HG03575 (cell line): ENCODE measurements around the gene FOXL1.

Experiments
- ATAC-seq: cut with Tn5 transposase; IDR thresholded peaks from one replicate; pipeline ENCODE4 v1.9.1; 2021; ENCODE audit not compliant: unreplicated experiment, insufficient number of reproducible peaks, low FRiP score; ENCODE audit errors: extremely low read depth

The FOXL1 gene

DNA sequence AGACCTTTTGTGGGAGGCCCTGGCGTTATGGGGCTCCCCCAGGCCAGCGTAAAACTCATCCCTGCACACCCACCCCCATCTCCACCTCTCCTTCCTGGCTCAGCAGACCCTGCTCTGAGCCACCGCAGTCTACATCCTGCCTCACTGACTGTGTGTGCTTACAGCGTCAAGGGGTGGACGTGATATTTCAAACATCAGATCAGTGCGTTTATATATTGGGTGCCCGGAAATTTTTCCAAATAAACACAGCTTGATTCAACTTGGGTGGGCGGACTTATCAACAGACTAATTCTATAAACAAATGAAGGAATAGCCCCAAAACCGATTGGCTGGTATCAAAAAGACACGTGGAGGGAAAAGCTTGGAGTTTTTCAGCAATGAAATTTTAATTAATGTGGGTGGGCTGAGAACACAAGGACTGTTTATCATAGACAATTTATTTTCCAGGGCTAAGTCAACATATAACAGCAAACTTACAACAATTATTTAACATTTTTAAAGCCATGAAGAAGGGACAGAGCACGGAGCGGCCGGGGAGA lies at the start of gene FOXL1:
TSS of gene FOXL1 (plus strand) at position 489 of the 539 bp plus-strand sequence. CDS start 175 bp downstream, outside the sequence.
- ATAC-seq, result no peak

DNA sequence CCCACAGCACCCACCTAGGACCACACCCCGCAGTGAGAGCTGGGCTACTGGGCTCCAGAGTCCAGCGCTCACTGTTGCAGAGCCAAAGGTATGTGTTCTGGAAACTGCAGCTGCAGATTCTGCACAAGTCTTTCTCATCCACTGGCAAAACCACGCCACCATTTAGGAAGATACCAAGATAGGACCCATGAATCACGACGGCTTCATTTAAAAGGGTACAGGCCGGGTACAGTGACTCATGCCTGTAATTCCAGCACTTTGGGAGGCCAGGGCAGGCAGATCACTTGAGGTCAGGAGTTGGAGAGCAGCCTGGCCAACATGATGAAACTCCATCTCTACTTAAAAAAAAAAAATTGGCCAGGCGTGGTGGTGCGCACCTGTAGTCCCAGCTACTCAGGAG lies 49.2 kb upstream of the FOXL1 start:
- ATAC-seq, result no peak

DNA sequence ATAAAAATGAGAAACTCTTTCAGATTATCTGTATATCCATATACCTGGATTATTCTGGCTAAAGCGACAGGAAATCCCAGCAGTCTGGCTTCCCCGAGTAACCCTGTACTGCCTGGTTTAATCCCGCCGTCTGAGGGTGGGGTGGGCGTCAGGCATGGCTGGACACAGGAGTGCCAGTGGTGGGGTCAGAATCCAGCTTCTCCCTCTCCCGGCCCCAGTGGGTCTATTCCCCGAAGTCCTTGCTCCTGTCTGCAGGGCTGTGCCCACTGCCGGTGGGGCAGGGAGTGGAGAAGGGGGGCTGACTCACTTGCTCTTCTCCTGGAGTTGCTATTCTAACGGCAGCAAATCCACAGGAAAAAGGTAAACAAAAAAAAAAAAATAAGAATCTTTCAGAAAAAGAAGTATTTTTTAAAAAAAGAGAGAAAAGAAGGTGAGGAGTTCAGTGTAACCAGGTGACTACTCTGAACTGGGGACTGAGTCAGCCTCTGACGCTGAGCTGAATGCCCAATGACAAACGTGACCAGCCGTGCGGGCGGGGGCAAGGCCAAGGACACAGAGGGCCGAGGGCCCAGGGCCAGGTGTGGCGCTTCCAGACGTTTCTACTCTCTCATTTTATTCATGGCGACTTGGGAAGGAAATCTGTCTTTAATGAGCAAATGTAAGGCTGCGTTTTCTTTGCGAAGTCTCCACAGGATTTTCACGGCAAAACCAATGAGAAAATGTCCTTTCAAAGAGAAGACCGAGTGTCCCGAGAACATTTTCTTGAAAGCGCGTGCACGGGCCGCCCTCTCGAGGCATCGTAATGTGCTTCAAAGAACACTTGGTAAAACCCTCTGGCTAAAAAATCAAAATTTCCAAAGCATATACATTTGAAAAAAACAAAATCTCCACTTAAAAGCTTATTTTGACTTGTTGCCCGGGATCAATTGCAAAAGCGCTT lies 47.8 kb upstream of the FOXL1 start:
- ATAC-seq, result no peak

DNA sequence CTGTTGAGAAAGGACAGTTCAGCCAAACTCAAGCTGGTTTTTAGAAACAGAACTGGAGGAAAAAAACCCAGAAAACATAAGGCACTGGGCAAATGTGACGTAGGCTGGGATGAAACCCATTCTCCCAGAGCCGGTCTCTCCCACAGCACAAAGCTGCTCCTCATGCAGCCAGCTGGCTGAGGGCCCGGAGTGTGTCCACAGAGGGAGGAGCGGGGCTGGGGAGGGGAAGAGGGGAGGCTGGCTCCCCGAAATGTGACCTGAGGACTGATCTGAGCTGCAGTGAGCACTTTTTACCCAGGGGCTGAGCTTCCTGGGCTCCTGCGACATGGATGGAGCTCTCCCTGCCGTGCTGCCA lies 47.2 kb upstream of the FOXL1 start:
- ATAC-seq, result no peak

DNA sequence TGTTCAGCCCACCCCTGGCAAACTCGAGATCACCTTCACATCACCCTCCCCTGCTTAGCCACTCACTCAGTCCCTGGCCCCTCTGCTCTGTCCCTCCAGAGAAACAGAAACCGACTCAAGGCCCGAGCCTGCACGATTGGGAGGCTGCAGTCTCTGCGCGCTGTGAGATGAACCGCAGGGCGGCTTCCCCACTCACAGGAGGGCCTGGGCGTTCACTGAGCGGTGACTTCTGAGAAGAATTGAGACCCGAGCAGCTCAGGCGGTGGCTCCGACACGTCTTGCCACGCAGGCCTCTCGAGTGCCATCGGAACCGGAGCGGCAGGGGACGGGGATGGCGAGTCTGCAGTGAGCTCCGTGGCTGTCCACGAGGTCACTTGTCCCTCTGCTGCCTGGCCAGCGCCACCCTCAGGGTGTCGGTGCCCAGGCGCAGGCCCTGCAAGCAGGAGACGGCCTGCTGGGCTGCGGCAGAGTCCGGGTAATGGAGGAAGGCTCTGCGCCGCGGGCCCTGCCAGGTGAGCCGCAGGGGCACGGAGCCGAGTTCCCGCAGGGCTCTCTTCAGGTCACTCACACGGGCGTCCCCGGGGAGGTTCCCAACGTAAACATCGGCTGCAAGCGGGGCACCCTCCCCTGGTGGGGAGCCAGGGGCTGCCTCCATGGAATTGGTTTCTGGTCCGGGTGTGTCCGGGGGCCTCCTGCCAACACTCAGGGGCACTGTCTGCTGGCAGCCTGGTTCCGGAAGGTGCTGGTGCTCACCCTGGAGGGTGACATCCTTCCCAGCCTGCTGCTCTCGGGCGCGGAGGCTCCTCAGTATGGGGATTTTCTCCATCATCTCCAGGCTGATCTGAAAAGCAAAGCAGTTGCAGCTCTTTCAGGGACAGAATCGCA lies 46.5 kb upstream of the FOXL1 start:
- no peak for ATAC-seq

DNA sequence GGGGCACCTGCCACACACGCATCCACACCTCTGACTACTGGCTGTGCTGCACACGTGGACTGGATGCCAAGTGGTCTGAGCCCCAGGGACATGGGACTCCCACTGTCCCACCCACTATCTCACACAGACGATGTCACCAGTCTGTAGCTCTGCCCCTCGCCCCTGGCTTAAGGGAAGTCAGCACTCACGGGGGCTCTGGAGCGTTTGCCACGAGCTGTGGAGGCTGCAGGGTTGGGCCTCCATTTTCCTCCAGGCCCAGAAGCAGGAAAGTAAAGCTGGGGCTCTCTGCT lies 45.9 kb upstream of the FOXL1 start:
- no peak for ATAC-seq

DNA sequence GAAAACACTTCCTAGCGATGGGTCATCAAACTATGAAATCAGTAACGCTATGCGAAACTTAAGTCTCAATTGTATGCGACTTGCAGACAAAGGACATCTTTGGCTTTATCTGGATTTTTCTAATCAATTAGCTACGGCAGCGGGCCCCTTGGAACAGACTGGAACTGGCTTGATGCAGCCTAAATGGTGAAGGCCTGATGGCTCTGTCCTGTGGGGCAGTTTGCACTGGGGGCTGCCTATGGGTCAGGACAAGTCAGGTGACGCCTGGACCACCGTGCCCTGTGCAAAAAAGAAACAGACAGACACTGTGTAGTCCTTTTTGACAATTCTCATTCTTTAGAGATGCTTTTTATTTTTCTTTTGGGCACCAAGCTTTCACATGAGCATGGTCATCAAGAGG lies 45.3 kb upstream of the FOXL1 start:
- no peak for ATAC-seq

DNA sequence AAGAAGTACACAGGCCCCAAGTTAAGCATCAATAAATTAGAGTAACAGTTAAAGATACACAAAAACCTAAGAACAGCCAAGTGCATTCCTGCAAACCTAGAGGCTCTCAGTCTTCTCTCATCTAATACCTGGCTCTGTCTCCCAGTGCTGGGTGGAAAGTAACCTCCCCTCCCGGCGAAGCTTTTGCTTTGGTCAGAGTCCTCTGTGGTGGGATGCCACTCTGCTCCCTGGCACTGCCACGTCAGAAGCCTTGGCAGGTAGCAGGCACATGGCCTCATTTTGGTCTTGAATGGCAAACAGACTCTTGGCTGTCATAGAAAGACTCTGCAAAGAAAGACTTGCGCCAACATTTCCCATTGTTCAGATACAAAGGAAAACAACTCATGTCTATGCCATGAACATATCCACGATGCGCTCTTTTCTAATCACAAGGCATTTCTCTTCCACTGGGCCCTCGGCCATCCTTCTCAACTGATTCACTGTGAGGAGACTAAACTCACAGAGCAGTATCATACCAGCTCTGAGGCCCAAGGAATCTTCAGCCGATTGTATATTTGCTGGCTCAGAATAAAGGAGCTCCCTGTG lies 44.5 kb upstream of the FOXL1 start:
- no peak for ATAC-seq

DNA sequence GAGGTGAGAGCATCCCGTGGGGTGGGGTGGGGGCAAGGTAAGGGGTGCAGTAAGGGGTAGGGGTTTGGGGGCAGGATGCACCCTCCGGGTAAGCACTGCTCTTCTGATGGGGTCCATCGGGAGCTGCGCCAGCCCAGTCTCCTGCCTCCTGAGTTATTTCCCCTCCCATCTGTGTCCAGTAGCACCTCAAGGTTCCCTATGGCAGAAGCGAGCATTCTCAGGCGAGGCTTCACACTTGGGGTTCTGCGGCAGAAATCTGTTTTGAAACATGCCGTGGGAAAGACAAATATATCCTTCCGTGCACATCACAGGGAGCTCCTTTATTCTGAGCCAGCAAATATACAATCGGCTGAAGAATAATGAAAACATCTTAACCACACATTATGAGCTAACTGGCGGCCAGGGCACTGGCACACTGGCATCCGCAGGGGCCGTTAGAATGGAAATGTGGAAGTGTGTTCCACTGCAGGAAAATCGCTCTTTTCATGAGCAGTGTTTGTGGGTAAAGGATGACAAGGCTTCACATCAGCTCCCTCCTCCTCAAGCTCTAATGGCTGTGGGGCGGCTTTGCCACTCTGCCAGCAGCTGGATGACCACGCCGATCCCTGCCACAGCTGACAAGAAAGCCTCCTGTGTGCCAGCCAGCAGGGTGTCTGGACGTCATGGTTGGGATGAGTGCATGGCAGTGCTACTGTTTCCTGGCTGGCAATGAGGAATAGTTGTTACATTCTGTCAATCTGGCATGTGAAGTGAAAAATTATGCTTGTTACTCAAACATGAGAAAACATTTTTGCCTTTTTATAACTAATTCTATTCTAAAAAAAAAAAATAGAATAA lies 43.4 kb upstream of the FOXL1 start:
- ATAC-seq, result no peak

DNA sequence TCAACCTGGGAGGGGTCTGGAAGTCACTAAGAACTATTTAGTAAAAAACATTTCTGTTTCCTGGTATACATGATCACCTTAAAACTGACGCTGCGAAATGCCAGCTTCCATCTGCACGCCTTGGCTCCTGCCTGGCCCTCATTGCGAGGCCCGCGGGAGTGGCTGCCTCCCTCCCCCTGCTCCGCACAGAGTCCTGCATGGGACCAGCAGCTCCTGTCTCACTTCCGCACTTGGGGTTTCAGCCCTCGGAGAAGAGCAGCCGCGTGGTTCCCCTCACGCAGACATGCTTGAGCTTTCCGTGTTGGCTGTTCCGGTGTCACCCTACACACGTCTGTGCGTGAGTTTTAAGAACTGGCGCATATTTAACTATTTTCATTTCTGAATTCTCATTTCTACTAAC lies 41.7 kb upstream of the FOXL1 start:
- no peak for ATAC-seq

DNA sequence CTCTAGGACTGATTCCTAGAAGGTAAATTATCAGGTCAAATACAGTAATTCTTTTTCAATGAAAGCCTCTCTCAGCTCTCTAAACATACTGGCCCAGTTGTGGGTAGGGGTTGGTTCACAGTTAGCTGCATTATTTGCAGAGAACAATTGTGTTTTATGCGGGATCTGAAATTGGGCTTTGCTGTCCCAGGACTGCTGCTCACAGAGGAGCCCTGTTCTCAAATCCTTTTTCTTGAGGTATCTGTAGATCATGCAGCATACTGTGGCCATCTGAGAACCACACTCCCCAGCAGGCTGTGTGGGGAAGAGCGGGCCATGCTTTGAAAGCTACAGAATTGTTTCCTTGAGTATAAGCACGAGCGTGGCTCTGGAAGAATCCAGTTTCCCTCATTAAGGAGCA lies 40.9 kb upstream of the FOXL1 start:
- ATAC-seq, result no peak

DNA sequence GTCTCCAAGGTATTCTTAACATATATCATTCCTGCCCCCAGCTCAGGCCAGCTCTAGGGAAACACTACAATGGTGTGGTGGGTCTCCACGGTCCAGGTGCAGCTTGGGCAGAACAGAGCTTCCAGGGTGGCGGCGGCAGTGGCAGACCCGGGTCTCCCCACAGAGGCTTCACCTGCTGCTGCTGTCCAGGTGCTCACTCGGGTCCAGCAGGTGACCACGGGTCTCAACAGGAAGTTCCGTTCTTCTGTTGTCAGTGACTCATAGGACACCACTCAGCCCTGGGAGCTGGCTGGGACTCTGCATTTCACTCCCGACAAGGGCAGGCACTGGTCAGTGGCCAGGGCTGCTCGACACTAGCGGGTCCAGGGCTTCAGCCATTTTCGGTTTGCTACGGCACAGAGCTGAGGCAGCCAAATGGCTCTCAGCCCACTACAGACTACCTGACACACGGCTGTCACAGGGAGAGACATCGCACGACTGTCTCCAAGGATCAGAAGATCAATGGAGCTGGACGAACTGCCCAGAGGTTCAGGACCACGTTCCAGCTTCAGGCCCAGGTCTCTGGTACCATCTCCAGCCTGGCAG lies 40.1 kb upstream of the FOXL1 start:
- ATAC-seq, result no peak

DNA sequence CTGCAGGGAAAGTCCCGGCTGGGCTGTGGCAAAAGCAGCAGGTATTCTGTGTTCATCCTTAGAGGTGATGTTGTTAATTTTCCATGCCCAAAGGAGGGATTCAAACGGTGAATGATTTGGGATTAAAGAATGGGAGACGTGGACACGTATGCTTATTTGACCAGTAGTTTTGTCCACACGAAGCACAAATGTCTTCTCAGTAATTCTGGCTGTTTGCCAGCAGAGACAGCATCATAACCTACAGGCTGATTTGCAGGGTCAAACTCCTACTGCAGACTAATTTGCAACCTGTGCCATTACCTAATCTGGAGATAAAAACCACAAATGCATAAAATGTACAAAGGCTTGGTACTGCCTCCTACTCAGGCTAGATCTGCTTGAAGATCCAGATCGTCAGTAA lies 37.5 kb upstream of the FOXL1 start:
- ATAC-seq, result no peak

DNA sequence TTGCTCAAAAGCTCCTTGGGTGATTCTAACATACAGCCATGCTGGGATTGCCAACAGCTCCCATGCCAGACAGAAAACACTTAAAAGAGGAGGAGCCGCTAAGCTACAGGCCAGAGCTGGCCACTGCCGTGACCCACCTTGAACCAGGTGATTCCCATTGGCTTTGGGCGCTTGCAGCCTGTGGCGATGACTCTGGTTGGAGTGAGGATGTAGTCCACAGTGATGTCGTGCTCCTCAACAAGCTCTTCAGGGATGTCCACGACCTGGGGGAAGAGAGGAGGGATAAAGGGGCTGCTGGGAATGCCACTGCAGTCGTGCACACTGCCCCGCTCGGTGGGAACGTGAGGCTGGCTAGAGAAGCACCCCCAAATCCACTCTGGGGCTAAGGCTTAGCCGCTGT lies 36.8 kb upstream of the FOXL1 start:
- no peak for ATAC-seq

DNA sequence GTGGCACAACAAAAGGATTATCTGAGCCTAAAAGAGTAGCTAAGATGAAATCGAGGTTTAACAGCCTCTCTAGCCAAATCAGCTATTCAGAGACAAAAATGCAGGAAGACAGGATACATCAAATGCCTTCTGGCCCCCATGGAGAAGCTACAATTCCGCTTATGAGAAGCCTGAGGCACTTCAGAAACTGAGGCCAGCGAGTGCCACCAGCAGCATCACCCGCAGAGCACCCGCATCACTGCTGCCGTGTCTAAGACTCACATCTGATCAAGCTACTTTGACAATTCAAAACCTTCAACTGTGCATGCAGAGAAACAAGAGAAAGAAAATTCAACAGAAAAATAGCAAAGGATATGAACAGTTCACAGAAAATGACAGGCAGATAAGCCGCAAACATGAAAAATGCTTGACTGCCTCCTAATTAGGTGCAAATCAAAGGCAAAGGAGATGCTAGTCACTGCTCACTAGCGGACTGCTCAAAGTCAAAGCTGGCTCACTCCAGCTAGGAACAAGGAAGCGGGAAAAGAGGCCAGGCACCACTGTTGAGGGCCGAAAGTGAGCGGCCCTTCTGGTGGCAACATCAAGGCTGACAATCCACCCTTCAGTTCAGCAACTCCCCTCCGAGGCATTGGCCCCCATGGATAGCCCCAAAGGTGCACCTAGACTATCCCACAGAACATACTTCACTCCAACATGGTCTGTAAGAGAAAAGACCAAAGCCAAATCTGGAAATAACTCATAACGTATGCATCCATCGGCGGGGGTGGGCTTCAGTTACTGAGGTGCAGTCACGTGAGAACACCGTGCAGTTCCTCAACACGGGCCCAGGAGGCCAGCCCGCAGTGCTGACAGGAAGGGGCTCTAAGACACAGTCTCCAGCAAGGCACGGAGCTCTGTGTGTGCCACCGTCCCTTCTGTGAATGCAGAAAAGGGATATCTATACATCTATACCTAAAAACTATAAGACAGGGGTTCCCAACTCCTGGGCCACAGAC lies 35.3 kb upstream of the FOXL1 start:
- no peak for ATAC-seq

DNA sequence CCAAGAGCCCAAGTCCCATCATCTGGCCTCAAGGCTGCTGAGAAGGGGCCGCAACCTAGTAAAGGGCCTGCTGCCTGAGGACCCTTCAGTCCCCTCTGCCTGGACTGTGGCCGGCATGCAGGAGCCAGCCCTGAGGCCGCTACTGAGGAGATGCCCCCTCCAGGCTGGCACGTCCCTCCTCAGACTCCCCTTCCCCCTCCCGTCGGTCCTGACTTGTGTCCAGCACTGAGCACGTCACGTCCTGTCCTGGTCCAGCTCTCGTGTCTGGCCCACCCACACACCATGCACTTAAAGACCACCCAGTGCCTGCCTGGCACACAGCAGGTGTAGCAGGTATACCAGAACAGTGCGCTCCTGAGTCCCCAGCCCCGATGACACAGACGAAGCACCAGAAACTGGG lies 32.9 kb upstream of the FOXL1 start:
- no peak for ATAC-seq

DNA sequence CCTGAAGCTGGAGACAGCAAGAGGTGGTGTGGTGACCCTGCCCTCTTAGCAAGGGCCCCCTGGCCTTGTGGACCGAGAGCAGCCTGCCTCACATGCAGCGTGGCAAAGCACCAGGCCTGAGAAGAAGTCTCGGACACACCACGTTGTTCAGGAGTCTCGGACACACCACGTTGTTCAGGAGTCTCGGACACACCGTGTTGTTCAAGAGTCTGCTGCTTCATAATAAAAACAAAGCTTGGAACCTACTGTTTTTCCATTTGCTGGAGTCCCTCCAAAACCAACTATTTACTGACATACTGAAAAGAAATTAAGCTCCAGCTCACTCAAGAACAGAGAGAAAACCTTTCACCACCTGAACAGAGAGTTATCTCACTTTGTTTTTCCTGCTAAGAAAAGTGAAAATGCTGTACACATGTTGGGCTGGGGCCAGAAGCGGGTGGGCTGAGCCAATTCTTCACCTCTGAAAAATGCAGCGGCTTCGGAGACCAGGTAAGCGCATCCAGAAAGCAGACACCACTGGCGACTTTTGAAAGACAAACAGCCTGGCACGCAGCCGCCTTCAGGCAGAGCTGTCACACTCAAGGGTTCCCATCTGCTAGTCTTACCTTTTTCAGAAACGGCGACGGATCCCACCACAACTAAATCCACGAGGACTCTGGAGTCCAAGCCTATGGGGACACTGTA lies 32.3 kb upstream of the FOXL1 start:
- ATAC-seq, result no peak
